CD8-positive, alpha-beta memory T cell (primary cell): ENCODE results near the gene LYPD6B. TPM values are rescaled to one million over a fixed set of nuclear protein-coding genes. Genes with fewer than 3 reads are reported as not detected.

Experiments
- CTCF ChIA-PET: fragments of 350-600 bp; sonication (Branson Sonifier 250); formaldehyde crosslinking; loops from one replicate; lab custom pipeline; 2021; ENCODE audit warnings: antibody characterized with exemption; lab: Charles Lee
- POLR2A ChIA-PET: fragments of 350-600 bp; sonication (Branson Sonifier 250); formaldehyde crosslinking; loops from one replicate; lab custom pipeline; 2021; ENCODE audit warnings: antibody characterized with exemption; lab: Charles Lee
- DNase-seq, 5 donors: peaks; one replicate each; pipeline versions ENCODE4 v3.0.0 to v3.0.0-alpha.2; 2020 to 2022; ENCODE audit warnings: mixed read lengths in 1 of 5
- H3K27ac ChIP-seq: one replicate; pipeline ENCODE4 v1.7.0; 2013; ENCODE audit warnings: low read depth, mild to moderate bottlenecking, low read length, moderate library complexity
- H3K27me3 ChIP-seq: 2 replicates; pipeline ENCODE4 v1.7.0; 2013; ENCODE audit warnings: low read length, mild to moderate bottlenecking; ENCODE audit not compliant: insufficient read depth, poor library complexity, severe bottlenecking
- H3K36me3 ChIP-seq: 2 replicates; pipeline ENCODE4 v1.7.0; 2013; ENCODE audit warnings: mild to moderate bottlenecking, low read length, moderate library complexity; ENCODE audit not compliant: insufficient read depth
- H3K4me1 ChIP-seq: 2 replicates; pipeline ENCODE4 v1.7.0; 2013; ENCODE audit warnings: mild to moderate bottlenecking, low read length, moderate library complexity; ENCODE audit not compliant: insufficient read depth
- H3K4me3 ChIP-seq: 2 replicates; pipeline ENCODE4 v1.7.0; 2013; ENCODE audit warnings: mild to moderate bottlenecking, low read length
- H3K9me3 ChIP-seq: 2 replicates; pipeline ENCODE4 v1.7.0; 2013; ENCODE audit warnings: mild to moderate bottlenecking, low read length
- H3K27ac Mint-ChIP-seq, 8 donors: one replicate each; pipeline ENCODE4 v1.8.0; 2020 to 2021; ENCODE audit warnings: mixed read lengths in 8 of 8, mild to moderate bottlenecking in 6 of 8, inconsistent platforms in 3 of 8, moderate library complexity in 3 of 8
- H3K27me3 Mint-ChIP-seq, 2 donors: one replicate each; pipeline ENCODE4 v1.8.0; 2020 to 2021; ENCODE audit warnings: mixed read lengths in 2 of 2, mild to moderate bottlenecking in 1 of 2, moderate library complexity in 1 of 2
- H3K36me3 Mint-ChIP-seq, 3 donors: one replicate each; pipeline ENCODE4 v1.8.0; 2020 to 2021; ENCODE audit warnings: mixed read lengths in 3 of 3, inconsistent platforms in 1 of 3, mild to moderate bottlenecking in 1 of 3
- H3K4me1 Mint-ChIP-seq, 3 donors: one replicate each; pipeline ENCODE4 v1.8.0; 2020 to 2021; ENCODE audit warnings: mixed read lengths in 3 of 3, inconsistent platforms in 1 of 3, mild to moderate bottlenecking in 1 of 3
- H3K4me3 Mint-ChIP-seq, 7 donors: one replicate each; pipeline ENCODE4 v1.8.0; 2020 to 2021; ENCODE audit warnings: mixed read lengths in 7 of 7, mild to moderate bottlenecking in 6 of 7, moderate library complexity in 4 of 7, inconsistent platforms in 2 of 7
- H3K9me3 Mint-ChIP-seq, 5 donors: one replicate each; pipeline ENCODE4 v1.8.0; 2020 to 2022; ENCODE audit warnings: mixed read lengths in 5 of 5, mild to moderate bottlenecking in 3 of 5, moderate library complexity in 2 of 5, inconsistent platforms in 1 of 5
- polyA plus RNA-seq: library from polyadenylated mRNA; unstranded; fragments of 300-500 nt; fragmentation: Illumina TruSeq; gene quantifications from one replicate; pipeline ENCODE4 v1.2.3, GENCODE V29; 2021
- total RNA-seq, 2 experiments: library from RNA; stranded (reverse); gene quantifications; one replicate each; pipeline ENCODE4 v1.2.3, GENCODE V29; 2021

The LYPD6B gene
- total and polyA plus RNA-seq, 3 experiments from 2014 or later: not detected

DNA sequence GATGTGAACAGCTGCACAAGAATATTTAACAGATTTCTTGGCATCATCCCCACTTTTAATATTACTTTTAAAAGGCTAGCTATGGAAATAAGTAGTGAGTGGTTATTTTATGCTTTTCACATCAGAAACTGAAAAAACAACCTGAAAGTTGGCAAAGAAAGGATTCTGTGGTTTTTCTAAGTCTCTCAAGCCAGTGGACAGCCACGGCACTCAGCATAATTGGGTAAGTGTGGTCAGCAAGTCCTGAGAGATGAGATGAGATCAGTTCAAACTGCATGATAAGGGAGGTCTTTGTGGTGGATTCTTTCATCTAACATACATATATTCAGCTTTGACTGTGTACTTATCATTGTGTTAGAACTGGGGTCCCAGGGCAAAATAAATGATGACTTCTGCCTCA is 105.2 kb downstream of the LYPD6B start:
- Histone ChIP-seq H3K9me3 (no peaks in the 10 kb centered on the region), H3K4me3 (no peak overlapping the region), H3K27me3 (peaks cover 3% of the 10 kb centered on the region), H3K36me3 (no peaks in the 10 kb centered on the region), H3K4me1 (no peaks in the 10 kb centered on the region), H3K27ac (no peak overlapping the region)
- ChIA-PET CTCF (no interaction called here), POLR2A (no interaction called here)
- Mint-ChIP-seq H3K36me3 (no peaks in the 10 kb centered on the region), H3K27me3 (peaks cover 8 to 19% of the 10 kb centered on the region in 2 donors), H3K4me1 (no peaks in the 10 kb centered on the region), H3K4me3 (no peak overlapping the region), H3K27ac (no peak overlapping the region), H3K9me3 (no peaks in the 10 kb centered on the region)
- no peak for DNase-seq

DNA sequence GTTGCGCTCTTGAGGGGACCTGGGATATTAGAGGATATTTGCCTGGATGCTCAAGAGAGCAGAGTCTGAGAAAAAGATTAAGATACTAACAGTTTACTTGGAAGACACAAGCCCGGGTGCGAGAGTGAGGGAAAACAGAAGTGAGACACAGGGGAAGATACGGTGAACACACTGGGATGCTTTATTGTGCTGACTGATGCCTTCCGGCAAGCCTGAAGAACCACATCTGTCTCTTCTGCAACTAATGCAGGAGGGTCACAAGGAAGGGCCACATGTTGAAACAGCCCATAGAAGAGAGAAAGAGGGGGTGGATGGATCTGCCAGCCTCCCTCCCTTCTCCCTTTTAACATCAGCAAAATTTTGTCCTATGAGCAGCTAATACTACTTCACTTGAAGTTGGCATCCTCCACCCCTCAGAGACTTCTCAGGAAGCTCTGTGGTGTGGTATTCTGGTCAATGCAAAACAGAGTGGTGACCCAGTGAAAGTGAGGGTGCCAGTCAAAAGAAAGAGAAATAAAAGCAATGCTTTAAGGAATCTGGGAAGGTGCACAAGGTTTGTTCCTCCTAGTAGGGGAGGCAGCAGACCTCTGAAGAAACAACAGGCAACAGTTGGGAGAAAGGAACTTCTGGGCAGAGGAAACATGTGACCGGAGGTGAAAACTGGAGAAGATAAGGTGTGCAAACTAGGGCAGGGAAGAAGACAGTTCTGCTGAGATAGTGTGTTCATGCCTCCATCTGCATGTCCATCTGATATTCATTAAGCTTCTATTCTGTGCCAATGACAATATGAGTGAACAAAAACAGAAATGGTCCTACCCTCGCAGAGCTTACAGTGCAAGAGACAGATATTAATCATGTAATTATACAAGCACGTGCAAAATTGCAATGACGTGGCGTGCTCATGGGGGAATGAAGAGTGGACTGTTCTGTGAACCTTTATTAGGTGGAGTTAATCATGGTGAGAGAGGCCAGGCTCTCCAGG is 107.1 kb downstream of the LYPD6B start:
- Histone ChIP-seq H3K4me1 (no peaks in the 10 kb centered on the region), H3K27ac (no peak overlapping the region), H3K9me3 (no peaks in the 10 kb centered on the region), H3K27me3 (peaks cover 3% of the 10 kb centered on the region), H3K4me3 (no peak overlapping the region), H3K36me3 (no peaks in the 10 kb centered on the region)
- Mint-ChIP-seq H3K27ac (no peak overlapping the region), H3K36me3 (no peaks in the 10 kb centered on the region), H3K4me3 (no peak overlapping the region), H3K4me1 (no peaks in the 10 kb centered on the region), H3K9me3 (no peaks in the 10 kb centered on the region), H3K27me3 (peaks cover 5 to 19% of the 10 kb centered on the region in 2 donors)
- no peak for DNase-seq
- ChIA-PET CTCF (no interaction called here), POLR2A (no interaction called here)

DNA sequence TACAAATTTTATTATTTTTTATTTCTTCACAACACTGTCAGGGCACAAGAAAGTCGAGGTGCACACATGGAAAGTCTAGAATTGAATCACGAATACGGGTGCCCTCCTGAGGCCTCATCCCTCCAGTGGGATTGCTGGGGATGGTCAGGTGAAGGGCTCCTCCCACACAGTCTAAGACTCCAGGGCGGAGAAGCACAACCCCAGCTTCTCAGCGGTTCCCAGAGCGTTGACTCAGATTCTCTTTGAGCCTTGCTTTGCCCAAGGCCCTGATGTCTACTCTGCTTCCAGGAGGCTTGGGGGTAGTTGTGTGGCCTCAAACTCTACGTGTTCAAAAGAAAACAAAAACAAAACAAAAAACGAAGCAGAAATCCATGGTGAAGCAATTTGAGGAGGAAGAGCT is 108.4 kb downstream of the LYPD6B start:
- no peaks in the 10 kb centered on the region for H3K9me3 Mint-ChIP-seq
- H3K4me1 Mint-ChIP-seq: no peaks in the 10 kb centered on the region
- CTCF ChIA-PET: no interaction called here

DNA sequence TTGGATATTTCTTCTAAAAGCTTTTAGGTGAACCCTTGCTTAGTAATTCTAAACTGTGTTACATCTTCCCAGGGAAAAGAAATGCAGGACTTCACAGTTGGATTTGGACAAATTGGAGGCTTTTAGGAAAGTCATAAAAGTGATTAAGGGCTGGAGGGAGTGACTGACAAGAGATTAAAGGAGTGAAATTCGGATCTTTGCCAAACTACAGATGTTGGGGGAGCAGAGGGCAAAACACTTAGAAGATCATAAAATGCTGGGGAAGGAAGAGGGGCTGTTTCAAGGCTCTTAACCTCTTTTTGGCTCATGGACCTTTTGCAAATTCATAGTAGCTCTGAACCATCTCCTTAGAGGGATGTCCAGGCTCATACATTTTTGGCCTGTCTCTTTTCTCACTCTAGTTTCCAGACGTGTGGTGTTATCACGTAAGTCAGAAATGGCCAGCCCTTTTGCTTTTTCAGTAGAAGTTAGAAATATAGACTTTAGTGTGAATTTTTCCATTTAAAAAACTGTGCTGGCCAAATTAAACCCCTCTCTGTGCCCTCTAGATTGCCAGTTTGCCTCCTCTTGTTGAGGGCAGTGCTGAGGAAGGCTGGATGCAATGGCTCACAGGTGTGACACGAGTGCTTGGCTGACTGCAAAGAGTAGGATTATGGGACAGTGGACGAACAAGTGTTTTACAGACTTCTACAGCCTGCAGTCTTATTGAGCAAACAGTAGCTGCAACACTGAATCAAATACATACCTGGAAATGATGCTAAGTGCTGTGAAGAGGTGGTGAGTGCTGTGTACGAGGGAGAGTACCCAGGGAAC is 109.9 kb downstream of the LYPD6B start:
- H3K36me3 ChIP-seq: no peaks in the 10 kb centered on the region
- Mint-ChIP-seq H3K9me3 (no peaks in the 10 kb centered on the region), H3K36me3 (no peaks in the 10 kb centered on the region), H3K4me3 (no peak overlapping the region), H3K4me1 (no peaks in the 10 kb centered on the region), H3K27me3 (peaks cover 8 to 31% of the 10 kb centered on the region in 2 donors), H3K27ac (no peak overlapping the region)
- H3K27ac ChIP-seq: no peak overlapping the region
- DNase-seq: no peak
- no peaks in the 10 kb centered on the region for H3K4me1 ChIP-seq
- H3K4me3 ChIP-seq: no peak overlapping the region
- H3K27me3 ChIP-seq: peaks cover 3% of the 10 kb centered on the region
- CTCF ChIA-PET: no interaction called here
- no peaks in the 10 kb centered on the region for H3K9me3 ChIP-seq
- POLR2A ChIA-PET: no interaction called here

More for the DNA sequence above, 108.4 kb downstream of the LYPD6B start:
- POLR2A ChIA-PET: no interaction called here
- DNase-seq: no peak
- no peaks in the 10 kb centered on the region for H3K36me3 ChIP-seq
- H3K27me3 ChIP-seq: peaks cover 3% of the 10 kb centered on the region
- Mint-ChIP-seq H3K27ac (no peak overlapping the region), H3K27me3 (peaks cover 5 to 25% of the 10 kb centered on the region in 2 donors), H3K4me3 (no peak overlapping the region), H3K36me3 (no peaks in the 10 kb centered on the region)
- H3K27ac ChIP-seq: no peak overlapping the region
- H3K4me1 ChIP-seq: no peaks in the 10 kb centered on the region
- H3K9me3 ChIP-seq: no peaks in the 10 kb centered on the region
- H3K4me3 ChIP-seq: no peak overlapping the region

DNA sequence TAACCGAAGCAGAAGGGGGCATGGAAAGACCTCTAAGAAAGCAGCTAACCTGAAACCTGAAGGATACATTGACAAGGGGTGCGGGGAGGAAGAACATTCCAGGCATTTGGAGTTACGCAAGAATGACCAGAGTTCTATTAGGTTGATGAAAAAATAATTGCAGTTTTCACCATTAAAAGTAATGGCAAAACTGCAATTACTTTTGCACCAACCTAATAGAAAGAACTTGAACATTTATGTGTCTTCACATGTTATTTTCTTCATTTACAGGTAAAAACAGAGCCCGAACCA is 110.5 kb downstream of the LYPD6B start:
- no peaks in the 10 kb centered on the region for H3K9me3 Mint-ChIP-seq
- CTCF ChIA-PET: no interaction called here
- H3K27me3 Mint-ChIP-seq: peaks cover 10 to 36% of the 10 kb centered on the region in 2 donors
- Histone ChIP-seq H3K36me3 (no peaks in the 10 kb centered on the region), H3K4me3 (no peak overlapping the region), H3K4me1 (no peaks in the 10 kb centered on the region), H3K27ac (no peak overlapping the region), H3K27me3 (peaks cover 3% of the 10 kb centered on the region), H3K9me3 (no peaks in the 10 kb centered on the region)
- POLR2A ChIA-PET: no interaction called here
- H3K4me1 Mint-ChIP-seq: no peaks in the 10 kb centered on the region
- H3K36me3 Mint-ChIP-seq: no peaks in the 10 kb centered on the region
- no peak overlapping the region for H3K4me3 Mint-ChIP-seq
- no peak overlapping the region for H3K27ac Mint-ChIP-seq
- no peak for DNase-seq

DNA sequence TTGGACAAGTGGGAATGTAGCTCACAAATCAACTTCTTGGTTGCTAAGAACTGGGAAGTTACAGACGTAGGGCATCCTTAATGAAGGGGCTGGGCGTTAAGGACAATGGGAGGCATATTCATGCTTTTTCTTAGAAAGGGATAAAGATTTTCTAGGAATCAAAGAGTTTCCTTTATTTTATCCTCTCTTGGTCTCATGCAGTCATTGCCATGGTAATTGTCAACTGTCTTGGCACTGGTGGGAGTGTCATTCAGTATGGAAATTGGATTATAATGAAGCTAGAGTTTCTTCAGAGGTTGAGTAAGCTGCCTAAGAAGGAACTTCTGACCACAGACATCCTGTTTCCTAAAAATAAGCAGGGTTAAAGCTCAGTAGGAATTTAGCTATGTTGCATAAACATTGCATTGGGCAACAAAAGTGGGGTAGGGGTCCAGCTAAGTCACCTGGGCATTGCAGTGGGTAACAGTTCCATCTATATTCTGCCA is 114.0 kb downstream of the LYPD6B start:
- no peak overlapping the region for H3K27ac ChIP-seq
- ChIA-PET CTCF (no interaction called here), POLR2A (no interaction called here)
- no peak overlapping the region for H3K4me3 ChIP-seq
- H3K27me3 ChIP-seq: no peaks in the 10 kb centered on the region
- H3K4me1 Mint-ChIP-seq: no peaks in the 10 kb centered on the region
- peaks cover 8 to 31% of the 10 kb centered on the region in 2 donors for H3K27me3 Mint-ChIP-seq
- no peaks in the 10 kb centered on the region for H3K9me3 ChIP-seq
- H3K4me1 ChIP-seq: no peaks in the 10 kb centered on the region
- no peaks in the 10 kb centered on the region for H3K36me3 ChIP-seq
- no peak for DNase-seq
- H3K9me3 Mint-ChIP-seq: peaks cover 0 to 1% (median 0%) of the 10 kb centered on the region in 5 donors
- H3K27ac Mint-ChIP-seq: no peak overlapping the region
- no peak overlapping the region for H3K4me3 Mint-ChIP-seq
- no peaks in the 10 kb centered on the region for H3K36me3 Mint-ChIP-seq

DNA sequence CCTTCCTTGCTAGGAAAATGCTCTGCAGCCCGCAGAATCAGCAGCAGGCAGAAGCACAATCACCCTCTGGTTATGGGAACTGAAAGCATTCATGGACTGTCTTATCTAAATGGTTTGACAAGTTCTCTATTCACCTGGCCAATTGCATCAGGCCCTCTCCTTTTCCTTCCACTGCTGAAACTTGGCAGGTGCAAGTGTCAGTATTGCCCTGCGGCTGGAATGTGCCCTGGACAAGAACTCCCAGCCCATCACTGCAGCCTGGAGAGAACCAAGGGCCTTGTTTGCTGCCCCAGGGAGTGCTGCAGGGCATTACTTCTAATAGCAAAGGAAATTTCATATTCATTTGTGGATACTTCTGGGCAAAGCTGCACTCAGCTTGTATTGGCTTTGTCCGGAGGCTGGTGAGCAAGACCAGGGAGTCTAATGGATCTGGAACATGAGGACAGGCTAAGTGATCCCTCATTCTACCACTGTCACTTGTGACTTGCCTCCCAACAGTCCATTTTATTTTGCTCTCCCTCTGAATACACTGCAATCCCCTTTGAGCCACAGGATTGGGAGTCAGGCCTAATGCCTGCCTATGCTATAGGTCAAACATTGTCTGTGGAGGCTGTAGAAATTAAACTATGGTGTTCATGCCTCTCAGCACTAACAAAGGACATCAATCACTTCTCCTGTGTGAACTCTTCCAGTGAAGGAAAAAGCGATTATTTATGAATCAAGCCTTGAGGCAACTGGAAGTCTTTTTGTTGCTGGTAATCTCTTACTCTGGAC is 116.9 kb downstream of the LYPD6B start:
- H3K4me1 ChIP-seq: no peaks in the 10 kb centered on the region
- no peak for DNase-seq
- H3K27me3 ChIP-seq: no peaks in the 10 kb centered on the region
- no peaks in the 10 kb centered on the region for H3K36me3 Mint-ChIP-seq
- H3K27ac Mint-ChIP-seq: no peak overlapping the region
- peaks cover 12 to 36% of the 10 kb centered on the region in 2 donors for H3K27me3 Mint-ChIP-seq
- H3K36me3 ChIP-seq: no peaks in the 10 kb centered on the region
- peaks cover 0 to 5% (median 0%) of the 10 kb centered on the region in 5 donors for H3K9me3 Mint-ChIP-seq
- H3K4me3 ChIP-seq: no peak overlapping the region
- H3K4me1 Mint-ChIP-seq: peaks cover 0 to 2% (median 2%) of the 10 kb centered on the region in 3 donors
- H3K4me3 Mint-ChIP-seq: no peak overlapping the region
- no peaks in the 10 kb centered on the region for H3K9me3 ChIP-seq
- no peak overlapping the region for H3K27ac ChIP-seq
- ChIA-PET POLR2A (no interaction called here), CTCF (no interaction called here)
